Pancreas (tissue), 10 donors: ENCODE data around the gene CST5. TPM values are rescaled to one million over a fixed set of nuclear protein-coding genes. Genes with fewer than 3 reads are reported as not detected.

Experiments used
- ATAC-seq, 4 donors: fragments of 200-7000 bp; cut with Tn5 transposase; one replicate each; pipeline versions ENCODE4 v1.8.0 to v1.9.1; 2020; ENCODE audit warnings: mild to moderate bottlenecking in 4 of 4, moderate library complexity in 4 of 4
- DNase-seq, 6 donors: peaks; one replicate each; pipeline ENCODE4 v3.0.0-alpha.2; 2020
- FAIRE-seq: peaks from 2 replicates; lab custom pipeline; 2012; peaks lifted over from hg19 to GRCh38; lab: Jason Lieb, UNC
- H3K27ac ChIP-seq, 4 donors: fragments of 200-600 bp; sonication (generic); 1 replicate in 3 of 4; 2 replicates in 1 of 4; pipeline versions ENCODE4 v1.5.0 to v1.8.0; 2020
- H3K27me3 ChIP-seq, 4 donors: fragments of 200-600 bp; one replicate each; pipeline ENCODE4 v1.8.0; 2021
- H3K36me3 ChIP-seq, 3 donors: fragments of 200-600 bp; sonication (generic) in 1 of 3; one replicate each; pipeline versions ENCODE4 v1.5.0 to v1.8.0; 2020 to 2021
- H3K4me1 ChIP-seq, 3 donors: fragments of 200-600 bp; one replicate each; pipeline ENCODE4 v1.8.0; 2021
- H3K4me3 ChIP-seq, 4 donors: fragments of 200-600 bp; sonication (generic) in 2 of 4; one replicate each; pipeline versions ENCODE4 v1.5.0 to v1.8.0; 2020 to 2021
- H3K9me3 ChIP-seq, 4 donors: fragments of 200-600 bp; one replicate each; pipeline ENCODE4 v1.8.0; 2021
- WGBS, 2 donors: extraction: QIAGEN DNeasy Blood & Tissue Kit; methylation state at CpG; one replicate each; pipeline ENCODE4 v1.1.7; 2013; 5-methylcytosine and 5-hydroxymethylcytosine counted together
- intact Hi-C, 3 donors: fragments of 100-400 bp; cut with DNase I; formaldehyde crosslinking; loops; one replicate each; pipeline versions ENCODE4 v1.11.1 to v1.14.2; 2022
- polyA plus RNA-seq, 2 donors: library from polyadenylated mRNA; stranded (reverse); fragments of 200-250 nt; gene quantifications; one replicate each; pipeline ENCODE4 v1.2.3, GENCODE V29; 2013
- total RNA-seq, 6 donors: library from RNA; stranded (reverse); fragmentation: NEBNext Ultra II Directional in 4 of 6; extraction: Animal tissue kit (Norgen Biotek cat#: 25700) in 4 of 6; gene quantifications; one replicate each; pipeline versions ENCODE4 v1.2.1 to v1.2.4, GENCODE V29; 2021 to 2023
- TF ChIP-seq, protein P1 (sequence below), 4 donors: fragments of 200-600 bp; sonication (generic) in 3 of 4; IDR thresholded peaks; one replicate each; pipeline versions ENCODE4 v1.5.0 to v1.8.0; 2021; ENCODE audit warnings: antibody characterized with exemption in 4 of 4
- donor health status: healthy with polysubstance abuse.
- donor health status: DM: no; HTN: no; CAD: no; lungs with moderate emphysema.
- donor health status: DM: no; HTN: no; CAD: no.
- donor health status: control.
- donor health status: control.
- donor health status: Bipolar disorder and iron deficiency.
- donor health status: DM: yes; HTN: yes; CAD: no.
- donor health status: DM: no; HTN: no; CAD: no.
- donor health status: DM: no; HTN: no; CAD: no.
- donor health status: DM: yes; HTN: yes; CAD: no.

Gene CST5
- total and polyA plus RNA-seq, 8 donors = 0.23 to 0.63 (median 0.46) TPM; not detected in 3

GRCh38 chr20:23889775-23890187 lies 10.2 kb upstream of the CST5 start:
- WGBS, 2 donors = 17 to 26% methylated on average over 8 of the region's 8 CpGs
- no peak for FAIRE-seq
- peak; percentile 76 to 100 (median 95) for ATAC-seq
- Histone ChIP-seq H3K36me3 (no peaks in the 10 kb centered on the region), H3K27ac (no peak overlapping the region), H3K9me3 (no peaks in the 10 kb centered on the region), H3K4me1 (no peaks in the 10 kb centered on the region), H3K27me3 (no peaks in the 10 kb centered on the region), H3K4me3 (no peak overlapping the region)
- TF ChIP-seq, protein P1, sequence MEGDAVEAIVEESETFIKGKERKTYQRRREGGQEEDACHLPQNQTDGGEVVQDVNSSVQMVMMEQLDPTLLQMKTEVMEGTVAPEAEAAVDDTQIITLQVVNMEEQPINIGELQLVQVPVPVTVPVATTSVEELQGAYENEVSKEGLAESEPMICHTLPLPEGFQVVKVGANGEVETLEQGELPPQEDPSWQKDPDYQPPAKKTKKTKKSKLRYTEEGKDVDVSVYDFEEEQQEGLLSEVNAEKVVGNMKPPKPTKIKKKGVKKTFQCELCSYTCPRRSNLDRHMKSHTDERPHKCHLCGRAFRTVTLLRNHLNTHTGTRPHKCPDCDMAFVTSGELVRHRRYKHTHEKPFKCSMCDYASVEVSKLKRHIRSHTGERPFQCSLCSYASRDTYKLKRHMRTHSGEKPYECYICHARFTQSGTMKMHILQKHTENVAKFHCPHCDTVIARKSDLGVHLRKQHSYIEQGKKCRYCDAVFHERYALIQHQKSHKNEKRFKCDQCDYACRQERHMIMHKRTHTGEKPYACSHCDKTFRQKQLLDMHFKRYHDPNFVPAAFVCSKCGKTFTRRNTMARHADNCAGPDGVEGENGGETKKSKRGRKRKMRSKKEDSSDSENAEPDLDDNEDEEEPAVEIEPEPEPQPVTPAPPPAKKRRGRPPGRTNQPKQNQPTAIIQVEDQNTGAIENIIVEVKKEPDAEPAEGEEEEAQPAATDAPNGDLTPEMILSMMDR (IDR thresholded peaks at IDR 0.05) = peak; percentile 58 to 78 (median 70)
- peak in 5 of 6 donors; percentile 27 to 71 (median 60) for DNase-seq
- intact Hi-C loops = no loop called here

DNA sequence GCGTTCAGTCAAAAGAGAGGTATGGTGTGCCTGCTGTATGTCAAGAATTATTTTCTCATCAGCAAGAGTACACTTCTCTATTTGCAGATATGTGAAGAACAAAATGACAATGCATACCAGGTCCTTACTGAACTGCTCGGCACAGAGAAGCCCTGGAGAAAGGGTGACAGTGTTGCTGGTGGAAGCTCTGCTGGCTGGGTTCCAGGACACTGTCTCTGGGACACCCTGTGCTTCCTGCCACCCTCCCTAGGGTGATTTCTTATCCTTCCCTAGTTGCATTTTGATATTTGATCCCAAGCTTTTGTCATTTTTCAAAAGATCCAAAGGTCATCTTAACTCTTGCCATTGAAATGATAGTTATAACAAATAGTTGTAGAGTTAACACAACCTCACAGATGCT lies 8.3 kb upstream of the CST5 start:
- intact Hi-C loops = no loop called here
- no peaks in the 10 kb centered on the region for H3K9me3 ChIP-seq
- no peak overlapping the region for H3K4me3 ChIP-seq
- H3K36me3 ChIP-seq = no peaks in the 10 kb centered on the region
- DNase-seq (no peak), ATAC-seq (no peak), FAIRE-seq (no peak)
- H3K27ac ChIP-seq = no peak overlapping the region
- TF ChIP-seq, protein P1 (IDR thresholded peaks at IDR 0.05) = no peak
- no peaks in the 10 kb centered on the region for H3K4me1 ChIP-seq
- WGBS, 2 donors = 45 to 51% methylated on average over 2 of the region's 2 CpGs
- H3K27me3 ChIP-seq = no peaks in the 10 kb centered on the region

GRCh38 chr20:23884771-23885162 lies 5.2 kb upstream of the CST5 start:
- no peaks in the 10 kb centered on the region for H3K36me3 ChIP-seq
- WGBS, 2 donors = 84 to 86% methylated on average over 5 of the region's 5 CpGs
- ATAC-seq = no peak
- H3K27ac ChIP-seq = no peak overlapping the region
- FAIRE-seq = no peak
- intact Hi-C loops = no loop called here
- DNase-seq = no peak
- no peaks in the 10 kb centered on the region for H3K27me3 ChIP-seq
- no peaks in the 10 kb centered on the region for H3K4me1 ChIP-seq
- TF ChIP-seq, protein P1 (IDR thresholded peaks at IDR 0.05) = no peak
- H3K4me3 ChIP-seq = no peak overlapping the region
- H3K9me3 ChIP-seq = no peaks in the 10 kb centered on the region

DNA sequence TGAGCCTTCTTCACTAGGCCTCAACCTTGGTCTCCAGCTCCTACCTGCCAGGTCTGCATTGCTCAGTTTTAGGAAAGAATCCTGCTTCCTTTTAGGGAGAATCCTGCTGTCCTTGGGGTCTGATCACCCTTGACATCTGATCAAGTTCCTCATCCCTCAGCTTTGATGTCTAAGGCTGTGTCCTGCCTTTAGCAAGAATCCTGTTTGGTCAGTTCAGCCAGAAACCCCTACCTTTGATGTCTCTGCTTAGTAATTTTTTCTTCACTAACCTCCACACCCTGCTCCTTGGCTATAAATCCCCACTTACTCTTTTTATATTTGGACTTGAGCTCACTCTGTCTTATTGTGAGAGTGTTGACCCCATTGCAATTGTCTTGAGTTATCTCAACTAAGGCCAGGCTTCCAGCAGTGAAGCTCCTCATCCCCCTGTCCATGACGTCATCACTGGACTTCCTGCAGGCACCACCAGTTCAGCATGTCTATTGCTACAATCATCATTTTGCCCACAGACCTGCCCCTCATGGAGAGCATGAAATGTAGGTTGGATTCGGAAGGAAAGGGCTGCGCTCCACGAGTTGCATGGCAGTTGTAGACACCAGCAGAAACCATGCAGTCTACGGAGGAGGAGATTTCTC lies 4.7 kb upstream of the CST5 start:
- 70 to 80% methylated on average over 5 of the region's 5 CpGs for WGBS, 2 donors
- Histone ChIP-seq H3K36me3 (no peaks in the 10 kb centered on the region), H3K27ac (no peak overlapping the region), H3K4me3 (no peak overlapping the region), H3K9me3 (no peaks in the 10 kb centered on the region), H3K4me1 (no peaks in the 10 kb centered on the region), H3K27me3 (no peaks in the 10 kb centered on the region)
- ATAC-seq (no peak), FAIRE-seq (no peak), DNase-seq (no peak)
- intact Hi-C loops = no loop called here
- TF ChIP-seq, protein P1 (IDR thresholded peaks at IDR 0.05) = no peak

- DNase-seq (peak in 1 of 6 donors; percentile 31), ATAC-seq (no peak), FAIRE-seq (no peak)
- Histone ChIP-seq H3K4me1 (no peaks in the 10 kb centered on the region), H3K27ac (no peak overlapping the region), H3K27me3 (no peaks in the 10 kb centered on the region), H3K9me3 (no peaks in the 10 kb centered on the region), H3K4me3 (no peak overlapping the region), H3K36me3 (no peaks in the 10 kb centered on the region)
- TF ChIP-seq, protein P1 (IDR thresholded peaks at IDR 0.05) = no peak
- 35 to 40% methylated on average over 6 of the region's 6 CpGs for WGBS, 2 donors
- intact Hi-C loops = no loop called here
These were observed 1.8 kb upstream of the CST5 start for GRCh38 chr20:23881371-23881770.
